Measurements from ENCODE around the gene GABARAPL1.

- TF ChIP-seq, protein P1, sequence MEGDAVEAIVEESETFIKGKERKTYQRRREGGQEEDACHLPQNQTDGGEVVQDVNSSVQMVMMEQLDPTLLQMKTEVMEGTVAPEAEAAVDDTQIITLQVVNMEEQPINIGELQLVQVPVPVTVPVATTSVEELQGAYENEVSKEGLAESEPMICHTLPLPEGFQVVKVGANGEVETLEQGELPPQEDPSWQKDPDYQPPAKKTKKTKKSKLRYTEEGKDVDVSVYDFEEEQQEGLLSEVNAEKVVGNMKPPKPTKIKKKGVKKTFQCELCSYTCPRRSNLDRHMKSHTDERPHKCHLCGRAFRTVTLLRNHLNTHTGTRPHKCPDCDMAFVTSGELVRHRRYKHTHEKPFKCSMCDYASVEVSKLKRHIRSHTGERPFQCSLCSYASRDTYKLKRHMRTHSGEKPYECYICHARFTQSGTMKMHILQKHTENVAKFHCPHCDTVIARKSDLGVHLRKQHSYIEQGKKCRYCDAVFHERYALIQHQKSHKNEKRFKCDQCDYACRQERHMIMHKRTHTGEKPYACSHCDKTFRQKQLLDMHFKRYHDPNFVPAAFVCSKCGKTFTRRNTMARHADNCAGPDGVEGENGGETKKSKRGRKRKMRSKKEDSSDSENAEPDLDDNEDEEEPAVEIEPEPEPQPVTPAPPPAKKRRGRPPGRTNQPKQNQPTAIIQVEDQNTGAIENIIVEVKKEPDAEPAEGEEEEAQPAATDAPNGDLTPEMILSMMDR (conservative IDR thresholded peaks at IDR 0.05; ENCODE audit: low read length) = no peak
- no peak for TF ChIP-seq EZH2phosphoT487 (IDR thresholded peaks at IDR 0.05; ENCODE audit: borderline replicate concordance)
Observed at GRCh38 chr12:10214136-10214894, 1.6 kb downstream of the GABARAPL1 start.

All from Loucy (cell line).